HEK293T (cell line): Measurements from ENCODE around the gene MAF.

Experiments
- ELF4 ChIP-seq: fragments of 450-650 bp; IDR thresholded peaks from 2 replicates; pipeline ENCODE4 v1.6.1; 2017; ENCODE audit warnings: antibody characterized with exemption
- FOXA1 ChIP-seq: fragments of 450-650 bp; IDR thresholded peaks from 2 replicates; pipeline ENCODE4 v1.6.1; 2016; ENCODE audit warnings: mild to moderate bottlenecking
- SP1 ChIP-seq: fragments of 450-650 bp; IDR thresholded peaks from 2 replicates; pipeline ENCODE4 v1.6.1; 2017
- SUZ12 ChIP-seq: fragments of 450-650 bp; IDR thresholded peaks from 2 replicates; pipeline ENCODE4 v1.6.1; 2016; ENCODE audit warnings: mild to moderate bottlenecking
- ZNF384 ChIP-seq: fragments of 450-650 bp; IDR thresholded peaks from 2 replicates; pipeline ENCODE4 v1.6.1; 2016

- TF ChIP-seq ELF4 (no peak), ZNF384 (no peak), FOXA1 (no peak), SUZ12 (no peak), SP1 (no peak)
Observed at GRCh38 chr16:79593754-79594153, 6.8 kb downstream of the MAF start.
